Thyroid gland (tissue), 4 donors: ENCODE measurements around the gene BHLHA15.

Experiments used
- POLR2A ChIP-seq, 2 donors: fragments of 450-650 bp; IDR thresholded peaks; one replicate each; pipeline ENCODE4 v1.6.1; 2017; ENCODE audit warnings: antibody characterized with exemption in 2 of 2, mild to moderate bottlenecking in 2 of 2, moderate library complexity in 1 of 2
- TF ChIP-seq, protein P1 (sequence below), 6 experiments: fragments of 200-600 bp in 3 of 6; fragments of 450-650 bp in 3 of 6; sonication (generic) in 3 of 6; IDR thresholded peaks; one replicate each; pipeline ENCODE4 v1.5.1; 2016 to 2019; ENCODE audit warnings: antibody characterized with exemption in 6 of 6, mild to moderate bottlenecking in 2 of 6, inconsistent platforms in 1 of 6, moderate library complexity in 1 of 6

DNA sequence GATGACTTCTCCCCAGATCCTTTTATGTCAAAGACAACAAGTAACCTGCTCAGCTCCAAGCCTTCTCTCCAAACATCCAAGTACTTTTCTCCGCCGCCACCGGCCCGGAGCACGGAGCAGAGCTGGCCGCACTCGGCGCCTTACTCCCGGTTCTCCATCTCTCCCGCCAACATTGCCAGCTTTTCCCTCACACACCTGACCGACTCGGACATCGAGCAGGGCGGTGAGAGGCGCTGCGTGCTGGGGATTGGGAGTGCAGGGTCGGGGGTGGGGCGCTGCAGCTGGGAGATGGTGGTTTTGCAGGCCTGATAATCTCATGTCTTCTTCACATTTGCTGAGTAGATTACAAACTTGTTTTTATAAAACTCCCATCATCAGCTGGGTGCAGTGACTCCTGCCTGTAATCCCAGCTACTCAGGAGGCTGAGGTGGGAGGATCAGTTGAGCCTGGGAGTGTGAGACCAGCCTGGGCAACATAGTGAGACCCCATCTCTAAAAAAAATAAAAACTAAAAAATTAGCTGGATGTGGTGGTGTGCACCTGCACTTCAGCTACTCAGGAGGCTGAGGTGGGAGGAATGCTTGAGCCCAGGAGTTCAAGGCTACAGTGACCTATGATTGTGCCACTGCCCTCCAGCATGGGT, 7.2 kb upstream of the BHLHA15 start:
- TF ChIP-seq, protein P1, sequence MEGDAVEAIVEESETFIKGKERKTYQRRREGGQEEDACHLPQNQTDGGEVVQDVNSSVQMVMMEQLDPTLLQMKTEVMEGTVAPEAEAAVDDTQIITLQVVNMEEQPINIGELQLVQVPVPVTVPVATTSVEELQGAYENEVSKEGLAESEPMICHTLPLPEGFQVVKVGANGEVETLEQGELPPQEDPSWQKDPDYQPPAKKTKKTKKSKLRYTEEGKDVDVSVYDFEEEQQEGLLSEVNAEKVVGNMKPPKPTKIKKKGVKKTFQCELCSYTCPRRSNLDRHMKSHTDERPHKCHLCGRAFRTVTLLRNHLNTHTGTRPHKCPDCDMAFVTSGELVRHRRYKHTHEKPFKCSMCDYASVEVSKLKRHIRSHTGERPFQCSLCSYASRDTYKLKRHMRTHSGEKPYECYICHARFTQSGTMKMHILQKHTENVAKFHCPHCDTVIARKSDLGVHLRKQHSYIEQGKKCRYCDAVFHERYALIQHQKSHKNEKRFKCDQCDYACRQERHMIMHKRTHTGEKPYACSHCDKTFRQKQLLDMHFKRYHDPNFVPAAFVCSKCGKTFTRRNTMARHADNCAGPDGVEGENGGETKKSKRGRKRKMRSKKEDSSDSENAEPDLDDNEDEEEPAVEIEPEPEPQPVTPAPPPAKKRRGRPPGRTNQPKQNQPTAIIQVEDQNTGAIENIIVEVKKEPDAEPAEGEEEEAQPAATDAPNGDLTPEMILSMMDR (IDR thresholded peaks at IDR 0.05) = no peak
- TF ChIP-seq POLR2A (IDR thresholded peaks at IDR 0.05) = no peak
